BLaER1 treated with 17β-estradiol and CSF1 and Interleukin-3, amounts not matched to agents 10 nM and 100 nM (cell line): ENCODE data around the gene KCNC3.
A peak's percentile ranks its signal among the peaks of the same experiment; 100 is the strongest.

Experiments
- H3K27ac ChIP-seq, 11 experiments: shearing (Covaris generic); formaldehyde crosslinking; 2 replicates each; pipeline ENCODE4 v1.8.1; 2022
- H3K27me3 ChIP-seq, 11 experiments: shearing (Covaris generic); formaldehyde crosslinking; 2 replicates each; pipeline ENCODE4 v1.8.1; 2022
- H3K36me3 ChIP-seq, 11 experiments: shearing (Covaris generic); formaldehyde crosslinking; 2 replicates each; pipeline ENCODE4 v1.8.1; 2022
- H3K4me1 ChIP-seq, 10 experiments: shearing (Covaris generic); formaldehyde crosslinking; 2 replicates each; pipeline ENCODE4 v1.8.1; 2022
- H3K4me2 ChIP-seq, 11 experiments: shearing (Covaris generic); formaldehyde crosslinking; 2 replicates each; pipeline ENCODE4 v1.8.1; 2022
- H3K4me3 ChIP-seq, 10 experiments: shearing (Covaris generic); formaldehyde crosslinking; 2 replicates each; pipeline ENCODE4 v1.8.1; 2022
- H3K9ac ChIP-seq, 11 experiments: shearing (Covaris generic); formaldehyde crosslinking; 2 replicates each; pipeline ENCODE4 v1.8.1; 2022
- H3K9me3 ChIP-seq, 11 experiments: shearing (Covaris generic); formaldehyde crosslinking; replicated peaks in 1 of 11; 2 replicates each; pipeline ENCODE4 v1.8.1; 2022
- H4K20me1 ChIP-seq, 11 experiments: shearing (Covaris generic); formaldehyde crosslinking; 2 replicates each; pipeline ENCODE4 v1.8.1; 2022
- Cebpa-rat ChIP-seq, 11 experiments: shearing (Covaris generic); IDR thresholded peaks; 2 replicates each; pipeline ENCODE4 v1.8.1; 2022

The KCNC3 gene

GRCh38 chr19:50329146-50329925 is at the start of gene KCNC3:
TSS of gene KCNC3 (minus strand) at chr19:50329377. CDS start at chr19:50329082, 295 bp downstream.
- H3K9me3 ChIP-seq = peaks cover 0 to 28% (median 11%) of the 10 kb centered on the region in 11 experiments; a peak in 14 of 22 replicates

DNA sequence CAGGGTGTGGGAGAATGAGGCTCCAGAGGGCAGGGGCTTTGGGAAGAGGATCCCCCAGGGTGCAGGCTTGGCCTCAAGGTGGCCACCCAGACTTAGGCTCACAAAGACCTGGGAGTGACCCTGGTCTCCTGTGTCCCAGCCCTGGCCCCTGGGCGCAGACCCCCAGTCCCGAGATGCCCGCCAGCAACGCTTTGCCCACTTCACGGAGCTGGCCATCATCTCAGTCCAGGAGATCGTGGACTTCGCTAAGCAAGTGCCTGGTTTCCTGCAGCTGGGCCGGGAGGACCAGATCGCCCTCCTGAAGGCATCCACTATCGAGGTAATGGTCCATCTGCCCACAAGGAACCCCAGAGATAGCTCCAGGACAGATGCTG is 49.7 kb upstream of the KCNC3 start:
- H3K9ac ChIP-seq = peak overlapping the region in 6 of 11 experiments; percentile 5 to 32 (median 14); a peak in 6 of 22 replicates
- H3K4me2 ChIP-seq = no peak overlapping the region
- no peaks in the 10 kb centered on the region for H3K27me3 ChIP-seq
- H3K9me3 ChIP-seq = no peaks in the 10 kb centered on the region
- H3K27ac ChIP-seq = no peak overlapping the region; a peak in 1 of 22 replicates
- no peak for TF ChIP-seq Cebpa-rat (IDR thresholded peaks at IDR 0.05)
- H4K20me1 ChIP-seq = peaks cover 17 to 68% (median 44%) of the 10 kb centered on the region in 11 experiments
- H3K4me1 ChIP-seq = peaks cover 22 to 39% (median 32%) of the 10 kb centered on the region in 10 experiments
- H3K36me3 ChIP-seq = peaks cover 55 to 61% (median 59%) of the 10 kb centered on the region in 11 experiments
- no peak overlapping the region for H3K4me3 ChIP-seq

More at GRCh38 chr19:50329146-50329925, at the start of gene KCNC3:
- TF ChIP-seq Cebpa-rat (IDR thresholded peaks at IDR 0.05) = no peak
- H3K27ac ChIP-seq = no peak within 1 kb of the TSS
- peaks cover 30 to 75% (median 66%) of the 10 kb centered on the region in 11 experiments for H3K27me3 ChIP-seq
- H3K4me2 ChIP-seq = peak within 1 kb of the TSS in 10 of 11 experiments; percentile 56 to 87 (median 75); a peak in 18 of 22 replicates
- H3K4me3 ChIP-seq = 0 out of 20 replicates have a peak within 1 kb of the TSS, but pooled peaks of 1 of the 10 experiments have one; percentile 61
- no peaks in the 10 kb centered on the region for H3K36me3 ChIP-seq
- H3K9ac ChIP-seq = no peak within 1 kb of the TSS
- H3K4me1 ChIP-seq = peaks cover 19 to 40% (median 29%) of the 10 kb centered on the region in 10 experiments
- peaks cover 0 to 8% (median 0%) of the 10 kb centered on the region in 11 experiments; a peak in 6 of 22 replicates for H4K20me1 ChIP-seq

DNA sequence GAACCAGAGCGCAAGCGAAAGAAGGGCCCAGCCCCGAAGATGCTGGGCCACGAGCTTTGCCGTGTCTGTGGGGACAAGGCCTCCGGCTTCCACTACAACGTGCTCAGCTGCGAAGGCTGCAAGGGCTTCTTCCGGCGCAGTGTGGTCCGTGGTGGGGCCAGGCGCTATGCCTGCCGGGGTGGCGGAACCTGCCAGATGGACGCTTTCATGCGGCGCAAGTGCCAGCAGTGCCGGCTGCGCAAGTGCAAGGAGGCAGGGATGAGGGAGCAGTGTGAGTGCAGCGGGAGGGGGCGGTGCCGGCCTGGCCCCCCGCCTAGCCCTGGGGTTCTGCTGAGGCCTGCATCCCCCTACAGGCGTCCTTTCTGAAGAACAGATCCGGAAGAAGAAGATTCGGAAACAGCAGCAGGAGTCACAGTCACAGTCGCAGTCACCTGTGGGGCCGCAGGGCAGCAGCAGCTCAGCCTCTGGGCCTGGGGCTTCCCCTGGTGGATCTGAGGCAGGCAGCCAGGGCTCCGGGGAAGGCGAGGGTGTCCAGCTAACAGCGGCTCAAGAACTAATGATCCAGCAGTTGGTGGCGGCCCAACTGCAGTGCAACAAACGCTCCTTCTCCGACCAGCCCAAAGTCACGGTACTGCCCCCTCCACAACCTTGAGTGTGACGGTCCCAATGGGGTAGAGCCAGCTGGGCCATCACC is 49.1 kb upstream of the KCNC3 start:
- Histone ChIP-seq H3K27ac (no peak overlapping the region; a peak in 1 of 22 replicates), H4K20me1 (peaks cover 17 to 64% (median 44%) of the 10 kb centered on the region in 11 experiments), H3K27me3 (no peaks in the 10 kb centered on the region), H3K9ac (peak overlapping the region in 3 of 11 experiments; percentile 10 to 32 (median 26); a peak in 5 of 22 replicates), H3K4me2 (no peak overlapping the region), H3K4me3 (no peak overlapping the region), H3K4me1 (peaks cover 23 to 39% (median 33%) of the 10 kb centered on the region in 10 experiments), H3K9me3 (no peaks in the 10 kb centered on the region), H3K36me3 (peaks cover 55 to 61% (median 59%) of the 10 kb centered on the region in 11 experiments)
- TF ChIP-seq Cebpa-rat (IDR thresholded peaks at IDR 0.05) = no peak

DNA sequence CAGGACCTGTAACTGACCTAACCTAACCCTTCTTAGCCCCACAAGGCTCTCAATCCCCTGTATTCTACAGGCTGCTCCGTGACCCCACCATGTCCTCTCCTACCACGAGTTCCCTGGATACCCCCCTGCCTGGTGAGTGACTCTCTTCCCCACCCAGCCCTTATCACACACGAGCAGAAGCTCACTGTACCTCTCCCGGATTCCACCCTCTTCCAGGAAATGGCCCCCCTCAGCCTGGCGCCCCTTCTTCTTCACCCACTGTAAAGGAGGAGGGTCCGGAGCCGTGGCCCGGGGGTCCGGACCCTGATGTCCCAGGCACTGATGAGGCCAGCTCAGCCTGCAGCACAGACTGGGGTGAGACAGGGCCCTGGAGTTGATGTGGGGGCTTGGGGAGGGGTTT is 48.3 kb upstream of the KCNC3 start:
- Histone ChIP-seq H3K9me3 (no peaks in the 10 kb centered on the region), H3K9ac (peak overlapping the region in 1 of 11 experiments; percentile 18; a peak in 2 of 22 replicates), H3K4me1 (peaks cover 31 to 45% (median 41%) of the 10 kb centered on the region in 10 experiments), H3K27ac (no peak overlapping the region), H4K20me1 (peaks cover 17 to 56% (median 44%) of the 10 kb centered on the region in 11 experiments), H3K4me3 (no peak overlapping the region), H3K4me2 (peak overlapping the region in 4 of 11 experiments; percentile 19 to 37 (median 20); a peak in 7 of 22 replicates), H3K36me3 (peaks cover 52 to 54% (median 53%) of the 10 kb centered on the region in 11 experiments), H3K27me3 (no peaks in the 10 kb centered on the region)
- no peak for TF ChIP-seq Cebpa-rat (IDR thresholded peaks at IDR 0.05)

DNA sequence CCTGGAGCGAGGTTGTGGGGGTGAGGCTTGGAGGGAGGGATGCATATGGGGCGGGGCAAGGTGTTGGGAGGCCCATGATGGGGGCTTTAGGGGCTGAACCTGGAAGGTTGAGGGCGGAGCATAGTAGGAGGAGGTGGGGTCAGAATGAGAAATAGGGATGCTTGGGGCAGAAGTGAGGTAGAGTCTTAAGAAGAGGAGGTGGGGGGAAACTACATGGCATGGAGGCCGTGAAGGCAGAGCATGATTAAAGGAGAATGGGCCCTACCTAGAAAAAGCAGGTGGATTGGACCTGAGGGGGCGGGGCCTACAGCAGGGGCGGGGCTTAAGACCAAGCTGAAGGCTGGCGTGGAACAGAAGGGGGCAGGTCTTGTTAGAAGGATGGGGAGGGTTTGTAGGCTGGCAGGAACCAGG is 47.9 kb upstream of the KCNC3 start:
- Histone ChIP-seq H3K27me3 (no peaks in the 10 kb centered on the region), H3K9me3 (no peaks in the 10 kb centered on the region), H3K27ac (no peak overlapping the region), H3K4me1 (peaks cover 33 to 50% (median 45%) of the 10 kb centered on the region in 10 experiments), H3K36me3 (peaks cover 47 to 49% (median 48%) of the 10 kb centered on the region in 11 experiments), H3K4me3 (peak overlapping the region in 2 of 10 experiments; percentile 36 to 44; a peak in 3 of 20 replicates), H4K20me1 (peaks cover 17 to 52% (median 44%) of the 10 kb centered on the region in 11 experiments), H3K4me2 (peak overlapping the region in 4 of 11 experiments; percentile 19 to 37 (median 20); a peak in 5 of 22 replicates), H3K9ac (no peak overlapping the region)
- TF ChIP-seq Cebpa-rat (IDR thresholded peaks at IDR 0.05) = no peak

- Histone ChIP-seq H3K4me2 (peak within 1 kb of the TSS; percentile 56 to 92 (median 83)), H3K9ac (peak within 1 kb of the TSS; percentile 90 to 100 (median 96)), H3K36me3 (peaks cover 41 to 43% (median 42%) of the 10 kb centered on the region in 11 experiments), H3K27ac (peak within 1 kb of the TSS; percentile 93 to 100 (median 98)), H3K4me3 (peak within 1 kb of the TSS; percentile 73 to 98 (median 88)), H3K9me3 (no peaks in the 10 kb centered on the region), H4K20me1 (peaks cover 17 to 45% (median 44%) of the 10 kb centered on the region in 11 experiments), H3K27me3 (no peaks in the 10 kb centered on the region), H3K4me1 (peaks cover 33 to 56% (median 51%) of the 10 kb centered on the region in 10 experiments)
- TF ChIP-seq Cebpa-rat (IDR thresholded peaks at IDR 0.05) = no peak
Measured at GRCh38 chr19:50376166-50377050, 47.2 kb upstream of the KCNC3 start, which contains the start of gene NR1H2. TSS of gene NR1H2 (plus strand) at chr19:50376457. CDS start at chr19:50377606, 1,149 bp downstream.

- Histone ChIP-seq H3K36me3 (no peaks in the 10 kb centered on the region), H3K27ac (peak overlapping the region; percentile 20 to 98 (median 68); a peak in 20 of 22 replicates), H4K20me1 (peaks cover 0 to 2% (median 1%) of the 10 kb centered on the region in 11 experiments; a peak in 9 of 22 replicates), H3K9ac (peak overlapping the region in 8 of 11 experiments; percentile 21 to 65 (median 48); a peak in 11 of 22 replicates), H3K4me1 (peaks cover 59 to 87% (median 78%) of the 10 kb centered on the region in 10 experiments), H3K9me3 (no peaks in the 10 kb centered on the region), H3K4me3 (peak overlapping the region in 2 of 10 experiments; percentile 4 to 26; a peak in 2 of 20 replicates), H3K4me2 (peak overlapping the region; percentile 7 to 92 (median 75); a peak in 20 of 22 replicates), H3K27me3 (no peaks in the 10 kb centered on the region)
- TF ChIP-seq Cebpa-rat (IDR thresholded peaks at IDR 0.05) = peak in 5 of 11 experiments; percentile 26 to 65 (median 32); a peak in 5 of 22 replicates
Measured at GRCh38 chr19:50371914-50372475, 42.8 kb upstream of the KCNC3 start.
